NCI-H2196 treated with DMSO at 0.1 percent for 48 hours (cell line): ENCODE data around the gene CYBA.
"Not testable (repeated sequence)": the region's sequence is repeated elsewhere in the genome, so short reads cannot be mapped to it uniquely, and the experiment has no call there.

Experiments
- DNase-seq: peaks from one replicate; lab custom pipeline; 2025; ENCODE audit not compliant: unreplicated experiment; lab: John Stamatoyannopoulos, UW

Gene CYBA

DNA sequence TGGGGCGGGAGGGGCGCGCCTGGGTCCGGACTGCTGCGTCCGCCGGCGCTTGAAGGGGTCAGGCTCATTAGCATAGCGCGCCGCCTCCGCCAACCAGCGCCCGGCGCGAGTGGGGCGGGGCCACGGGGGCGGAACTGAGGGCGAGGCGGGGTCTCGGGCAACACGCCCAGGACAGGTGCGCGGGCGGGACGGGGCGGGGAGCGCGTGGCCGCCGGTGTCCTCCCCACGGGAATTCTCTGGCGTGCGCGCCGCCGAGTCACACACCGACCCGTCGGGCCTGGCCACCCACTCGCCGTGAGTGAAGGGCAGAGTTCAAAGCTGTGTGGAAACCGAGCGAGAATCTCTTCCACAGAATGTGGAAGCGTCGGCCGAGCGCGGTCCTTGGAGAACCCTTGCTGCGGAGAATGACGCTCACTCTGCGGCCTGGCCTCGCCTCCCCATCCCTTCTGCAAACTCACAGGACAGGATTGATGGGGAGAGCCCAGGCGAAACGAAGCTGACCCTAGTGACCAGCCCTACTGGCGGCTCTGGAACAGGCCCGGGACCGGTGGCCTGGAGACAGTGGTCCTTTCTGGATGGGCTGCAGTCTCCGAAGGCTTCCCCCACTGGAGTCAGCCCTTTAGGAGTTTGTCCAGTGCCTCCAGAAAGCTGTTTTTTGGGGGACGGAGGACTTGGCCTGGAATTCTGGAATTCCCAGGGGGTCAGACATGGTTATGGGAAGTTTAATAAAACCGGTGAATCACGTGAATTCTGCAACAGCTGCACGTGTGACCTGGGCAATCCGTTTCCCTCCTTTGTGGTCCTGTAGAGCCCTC lies 35.8 kb upstream of the CYBA start, which contains the start of gene SNAI3:
Gene SNAI3, minus strand, starts transcription at position 69 of the 815 bp plus-strand sequence. CDS start 101 bp downstream, outside the sequence.
- peak; percentile 50 for DNase-seq

DNA sequence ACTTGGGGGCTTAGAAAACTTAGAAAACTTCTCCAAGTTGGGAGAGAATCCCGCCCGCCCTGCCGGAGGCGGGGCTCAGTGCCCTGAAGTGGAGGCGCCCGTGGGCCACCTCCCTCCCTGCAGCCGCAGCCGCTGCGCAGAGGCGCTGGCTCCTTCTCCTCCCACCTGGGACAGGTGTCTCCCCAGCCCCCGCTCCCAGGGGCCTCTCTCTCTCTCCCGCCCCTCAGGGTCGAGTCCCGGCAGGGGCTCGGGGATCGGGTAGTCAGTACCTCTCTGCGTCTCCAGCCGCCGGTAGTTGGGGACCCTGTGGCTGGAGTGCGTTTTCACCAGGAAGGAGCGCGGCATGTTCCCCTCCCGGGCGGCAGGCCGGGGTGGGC lies 35.2 kb upstream of the CYBA start:
- peak; percentile 50 for DNase-seq

DNA sequence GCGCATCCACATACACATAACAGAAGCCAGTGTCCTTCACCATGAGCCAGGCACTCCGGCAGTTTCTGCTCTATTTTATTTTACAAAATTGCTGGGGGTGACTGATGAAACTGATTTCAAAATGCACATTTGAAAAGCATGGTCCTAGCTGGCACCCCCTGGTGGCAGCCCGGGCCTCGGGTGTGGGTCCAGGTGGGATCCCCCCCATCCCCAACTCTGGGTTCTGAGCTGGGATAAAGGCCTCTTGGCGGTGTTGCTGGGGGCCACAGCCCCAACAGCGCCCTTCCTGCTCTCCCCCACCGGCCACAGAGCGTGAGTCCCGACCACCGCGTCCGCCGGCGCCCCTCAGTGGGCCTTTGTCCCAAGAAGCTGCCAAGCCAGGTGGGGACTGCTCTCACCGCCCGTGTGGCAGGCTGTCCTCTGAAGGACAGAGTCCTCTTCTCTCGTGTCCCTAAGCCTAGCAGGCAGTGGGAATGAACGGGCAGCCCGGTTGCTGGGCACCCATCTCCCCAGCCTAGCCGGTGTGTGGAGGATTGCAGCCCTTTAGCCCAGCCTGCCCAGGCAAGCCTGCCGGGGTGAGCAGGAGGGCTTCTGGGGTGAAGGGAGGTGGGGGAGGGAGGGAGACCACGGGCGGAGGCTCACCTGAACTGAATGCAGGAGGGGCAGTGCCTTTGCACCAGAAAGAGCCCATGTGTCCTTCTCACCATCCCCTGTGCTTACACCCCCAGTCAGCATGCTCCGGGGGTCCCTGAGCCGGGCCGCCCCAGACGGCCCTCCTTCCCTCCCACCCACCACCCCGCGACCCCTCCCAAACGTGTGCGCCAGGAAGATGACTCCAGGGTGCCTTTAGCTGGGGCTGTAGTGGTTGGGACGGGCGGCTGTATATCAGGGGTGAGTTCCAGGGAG lies 34.6 kb upstream of the CYBA start:
- DNase-seq: no peak

DNA sequence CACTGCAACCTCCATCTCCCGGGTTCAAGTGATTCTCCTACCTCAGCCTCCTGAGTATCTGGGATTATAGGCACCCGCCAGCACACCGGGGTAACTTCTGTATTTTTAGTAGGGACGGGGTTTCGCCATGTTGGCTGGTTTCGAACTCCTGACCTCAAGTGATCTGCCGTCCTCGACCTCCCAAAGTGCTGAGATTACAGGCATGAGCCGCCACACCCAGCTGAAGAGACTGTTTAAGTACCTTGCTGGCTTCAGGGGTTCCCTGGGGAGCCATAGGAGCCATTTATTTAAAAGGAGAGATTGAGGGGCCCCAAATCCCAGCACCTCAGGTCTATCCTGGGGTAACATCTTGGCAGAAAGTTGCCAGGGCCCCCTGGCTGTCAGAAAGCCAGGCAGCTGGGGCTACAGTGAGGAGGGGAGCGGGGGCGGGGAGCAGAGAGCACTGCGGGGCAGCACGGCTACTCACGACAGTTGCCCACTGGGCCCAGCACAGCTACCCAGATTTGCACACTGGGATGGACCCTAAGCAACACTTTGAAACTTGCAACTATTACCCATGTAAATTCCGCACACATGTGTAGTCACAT lies 33.8 kb upstream of the CYBA start:
- no peak for DNase-seq

DNA sequence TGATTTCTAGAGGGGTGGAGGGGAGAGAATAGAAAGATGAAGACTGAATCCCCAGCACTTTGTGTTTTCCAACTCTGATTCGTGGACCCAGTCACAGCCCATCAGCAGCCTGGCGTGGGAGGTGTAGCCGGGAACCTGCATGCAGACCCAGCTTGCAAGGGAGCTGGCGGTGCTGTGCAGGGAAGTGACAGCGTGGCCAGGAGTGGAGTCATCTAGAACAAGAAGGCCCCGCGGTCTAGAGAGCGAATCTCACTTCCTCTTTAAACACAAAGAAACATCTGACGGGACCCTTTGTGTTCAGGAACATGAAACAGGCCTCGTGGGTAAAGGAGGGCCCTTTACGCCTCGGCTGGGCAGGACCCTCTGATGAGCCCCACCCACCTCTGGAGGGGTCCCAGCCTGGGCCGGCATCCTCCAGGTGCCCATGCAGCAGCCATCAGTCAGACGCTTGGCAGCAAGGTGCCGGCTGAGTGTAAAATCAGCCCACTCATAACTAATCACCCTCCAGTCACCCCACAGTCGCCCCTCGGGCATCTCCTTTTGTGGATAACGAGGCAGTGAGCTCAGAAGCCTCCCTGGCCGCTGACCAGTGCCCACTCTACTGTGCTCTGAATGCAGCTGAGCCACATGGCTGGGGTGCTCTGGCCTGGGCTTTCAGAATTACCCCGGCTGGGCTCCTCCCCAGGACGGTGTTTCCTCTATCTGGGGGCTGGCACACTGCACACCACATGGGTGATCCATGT lies 31.0 kb upstream of the CYBA start:
- no peak for DNase-seq

DNA sequence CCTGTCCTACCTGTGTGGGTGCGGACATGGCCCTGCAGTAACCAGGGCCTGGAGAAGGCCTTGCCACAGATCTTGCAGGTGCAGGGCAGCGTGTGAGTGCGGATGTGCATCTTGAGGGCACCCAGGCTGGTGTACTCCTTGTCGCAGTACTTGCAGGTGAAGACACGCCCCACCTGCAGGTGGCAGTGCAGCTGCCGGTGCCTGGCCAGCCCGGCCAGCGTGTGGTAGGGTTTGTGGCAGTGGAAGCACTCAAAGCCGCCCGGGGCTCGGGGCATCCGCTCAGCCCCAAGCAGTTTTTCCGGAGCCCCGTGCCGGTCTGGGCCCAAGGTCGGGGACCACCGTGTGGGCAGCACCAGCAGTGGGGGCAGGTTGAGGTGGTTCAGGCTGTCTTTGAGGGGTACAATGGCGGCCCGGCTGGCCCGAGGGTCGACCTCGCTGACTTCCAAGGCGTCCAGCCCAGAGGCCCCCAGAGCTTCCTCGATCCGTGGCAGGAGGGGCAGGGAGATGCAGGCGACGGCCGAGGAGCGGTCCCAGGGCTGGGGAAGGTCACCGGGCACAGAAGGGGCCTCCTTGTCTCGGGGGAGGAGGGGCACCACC lies 30.3 kb upstream of the CYBA start:
- DNase-seq: no peak

DNA sequence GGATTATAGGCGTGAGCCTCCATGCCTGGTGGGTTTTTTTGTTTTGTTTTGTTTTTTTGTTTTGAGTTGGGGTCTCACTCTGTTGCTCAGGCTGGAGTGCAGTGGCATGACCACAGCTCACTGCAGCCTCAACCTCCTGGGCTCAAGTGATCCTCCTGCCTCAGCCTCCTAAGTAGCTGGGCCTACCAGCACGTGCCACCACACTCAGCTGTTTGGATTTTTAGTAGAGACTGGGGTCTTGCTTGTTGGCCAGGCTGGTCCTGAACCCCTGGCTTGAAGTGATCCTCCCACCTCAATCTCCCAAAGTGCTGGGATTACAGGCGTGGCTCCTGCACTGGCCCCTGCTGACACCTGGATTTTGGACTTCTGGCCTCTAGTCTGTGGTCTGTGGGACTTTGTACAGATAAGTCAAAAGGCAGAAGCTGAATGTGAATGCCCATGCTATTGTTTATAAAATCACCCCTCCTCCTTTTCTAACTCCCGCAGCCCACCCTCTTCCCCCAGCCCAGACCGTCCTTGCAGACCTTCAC lies 29.8 kb upstream of the CYBA start:
- DNase-seq: no peak

DNA sequence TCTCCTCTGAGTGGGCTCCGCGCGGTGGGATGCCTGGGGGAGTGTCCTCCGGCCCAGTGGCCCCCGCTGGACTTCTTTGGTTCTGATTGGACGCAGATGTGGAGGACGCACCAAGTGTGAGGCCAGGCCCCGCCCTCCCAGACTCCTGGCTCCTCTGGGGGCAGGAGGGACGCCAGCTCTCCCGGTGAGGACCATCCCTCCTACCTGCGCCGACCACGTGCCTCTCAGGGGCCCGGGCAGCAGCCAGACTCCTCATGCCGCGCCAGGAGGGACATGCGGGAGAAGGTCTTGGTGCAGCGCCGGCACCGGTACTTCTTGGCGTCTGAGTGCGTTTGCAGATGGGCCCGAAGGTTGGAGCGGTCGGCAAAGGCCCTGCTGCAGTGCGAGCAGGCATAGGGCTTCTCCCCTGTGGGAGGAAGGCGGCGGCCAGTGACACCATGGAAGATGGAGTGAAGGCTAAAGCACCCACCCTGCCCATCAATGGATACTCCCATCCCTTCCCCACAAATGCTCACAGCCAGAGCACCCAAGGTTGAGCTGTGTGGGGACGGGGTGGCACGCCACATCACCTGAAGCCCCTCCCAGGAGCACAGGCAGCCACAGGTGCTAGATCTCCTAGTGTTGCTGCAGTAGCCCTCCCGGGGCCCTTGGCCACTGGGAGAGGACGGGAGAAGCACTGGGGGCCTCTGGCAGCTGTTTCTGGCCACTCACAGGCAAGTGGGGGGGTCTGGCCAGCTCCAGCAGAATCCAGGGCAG lies 27.5 kb upstream of the CYBA start:
- DNase-seq: no peak

DNA sequence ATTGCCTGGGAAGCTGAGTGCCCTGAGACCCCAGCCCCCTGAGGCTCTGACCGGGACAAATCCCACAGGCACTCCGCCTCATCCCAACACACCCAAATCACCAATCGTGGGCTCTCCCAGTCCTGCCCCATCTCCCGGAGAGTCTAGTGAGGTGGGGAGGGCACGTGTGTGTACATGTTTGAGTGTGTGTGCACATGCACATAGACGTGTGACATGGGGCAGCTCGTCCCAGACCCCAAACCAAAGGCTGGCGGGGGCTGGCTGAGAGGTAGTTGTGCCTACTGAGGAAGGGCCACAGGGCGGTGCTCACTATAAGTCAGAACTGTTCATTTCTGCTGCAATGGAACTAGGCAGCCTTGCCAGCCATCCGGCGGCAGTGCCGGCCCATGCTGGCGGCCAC lies 26.9 kb upstream of the CYBA start:
- no peak for DNase-seq

DNA sequence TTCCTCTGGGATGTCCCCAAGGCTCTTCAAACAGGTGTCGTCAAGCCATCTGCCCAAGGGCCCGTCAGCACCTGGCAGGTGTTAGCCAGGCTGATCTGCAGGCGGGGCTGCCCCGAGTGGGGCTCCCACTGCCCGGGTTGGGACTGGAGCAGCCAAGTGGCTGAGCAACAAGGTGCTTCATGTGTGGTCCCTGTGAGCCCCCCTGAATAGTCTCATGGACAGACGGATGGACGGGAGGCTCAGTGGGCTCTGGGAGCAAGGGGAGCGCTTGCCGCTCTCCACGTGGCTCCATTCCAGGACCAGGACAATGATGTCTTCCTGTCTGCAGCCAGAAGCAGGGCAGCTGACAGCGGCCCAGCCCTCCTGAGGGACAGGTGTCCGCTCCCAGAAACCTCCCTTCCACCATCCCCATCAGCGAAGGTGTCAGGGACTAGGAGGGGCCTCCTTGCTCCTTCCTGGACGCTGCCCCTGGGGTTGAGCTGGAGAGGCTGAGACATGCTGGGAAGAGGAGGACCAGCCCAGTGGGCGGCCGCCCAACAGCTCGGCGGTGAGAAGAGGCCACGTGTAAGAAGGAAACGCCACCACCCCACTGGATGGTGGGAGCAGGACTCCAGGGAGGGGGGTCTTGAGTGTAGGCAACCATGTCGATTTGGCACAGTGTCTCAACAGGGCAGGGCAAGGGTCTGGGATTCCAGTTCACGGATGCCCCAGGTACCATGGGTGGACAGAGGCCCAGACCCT lies 25.8 kb upstream of the CYBA start:
- no peak for DNase-seq

DNA sequence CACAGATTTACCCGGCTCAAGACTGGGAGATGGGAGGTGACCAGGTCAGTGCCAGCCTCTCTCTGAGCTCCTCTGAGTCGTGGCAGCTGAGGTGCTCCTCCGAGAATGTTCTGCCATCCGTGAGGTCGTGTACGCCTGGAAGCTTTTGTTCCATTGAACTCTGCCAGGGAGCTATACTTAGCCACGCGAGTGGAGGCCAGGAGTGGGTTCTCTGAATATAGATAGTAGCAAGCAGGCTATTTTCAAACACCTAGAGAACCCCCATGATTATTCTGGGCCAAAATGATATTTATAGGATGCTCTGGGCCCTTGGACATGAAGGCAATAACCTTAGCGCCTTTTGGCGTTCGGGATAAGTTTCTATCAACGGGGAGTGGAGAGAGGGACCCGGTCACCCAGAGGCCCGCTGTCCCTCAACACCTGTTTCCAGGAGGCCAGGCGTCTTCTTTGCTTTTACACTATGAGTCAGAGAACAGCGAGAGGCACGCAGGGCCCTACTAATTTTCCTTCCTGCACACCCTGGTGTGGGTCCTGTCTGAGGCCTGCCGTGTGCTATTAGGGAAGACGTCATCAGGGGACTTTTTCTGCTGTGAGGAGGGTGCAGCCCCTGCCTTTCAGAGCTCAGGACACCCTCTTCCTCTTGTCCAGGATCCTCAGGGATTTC lies 23.0 kb upstream of the CYBA start:
- DNase-seq: no peak

DNA sequence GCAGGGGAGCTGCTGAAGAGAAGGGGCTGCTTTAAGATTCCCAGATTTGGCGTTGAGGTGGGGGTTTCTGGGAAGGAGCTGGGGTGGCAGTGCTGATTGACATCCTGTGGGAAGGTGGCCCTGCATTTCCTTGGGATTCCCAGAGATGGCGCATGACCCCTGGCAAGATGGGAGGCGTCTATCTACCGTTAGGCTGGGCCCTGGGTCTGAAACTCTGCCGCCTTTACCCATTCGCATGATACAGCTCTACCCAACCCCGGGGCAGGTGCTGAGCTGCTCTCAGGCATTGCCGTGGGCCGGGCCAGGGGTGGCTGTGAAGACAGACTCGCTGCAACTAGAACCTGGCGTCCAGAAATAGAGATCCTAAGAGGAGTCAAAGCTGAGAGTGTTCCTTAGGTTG lies 21.9 kb upstream of the CYBA start:
- no peak for DNase-seq

DNA sequence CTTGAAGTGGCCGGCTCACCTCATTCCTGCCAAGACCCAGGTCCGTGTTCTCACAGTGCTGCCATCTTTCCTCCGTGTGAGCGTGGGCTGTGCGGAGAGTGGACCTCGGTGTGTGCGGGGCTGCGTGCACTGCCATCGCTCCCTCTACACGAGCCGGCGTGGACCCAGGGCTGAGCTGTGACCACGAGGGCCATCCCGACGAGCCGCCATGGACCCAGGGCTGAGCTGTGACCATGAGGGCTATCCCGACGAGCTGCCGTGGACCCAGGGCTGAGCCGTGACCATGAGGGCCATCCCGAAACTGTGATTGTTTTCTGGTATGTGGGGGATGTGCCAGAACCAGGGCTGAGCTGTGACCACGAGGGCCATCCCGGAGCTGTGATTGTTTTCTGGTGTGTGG lies 21.0 kb upstream of the CYBA start:
- no peak for DNase-seq

DNA sequence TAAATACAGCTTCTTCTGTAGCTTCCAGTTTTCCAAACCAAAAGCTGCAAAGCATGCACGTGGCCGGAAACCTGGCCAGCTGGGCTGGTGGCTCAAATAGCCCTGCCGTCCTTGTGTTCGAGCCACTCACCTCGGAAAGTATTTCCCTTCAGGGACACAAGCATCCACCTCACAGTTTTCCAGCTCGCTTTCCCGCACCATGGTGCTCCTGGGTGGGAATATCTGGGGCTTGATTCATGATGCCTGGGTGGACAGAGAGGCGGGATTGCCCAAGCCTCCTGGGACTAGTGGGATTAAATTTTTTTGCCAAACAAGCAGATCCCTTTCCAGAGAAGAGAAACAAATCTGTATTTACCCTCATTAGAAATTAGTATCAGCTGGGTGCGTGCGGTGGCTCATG lies 19.1 kb upstream of the CYBA start:
- no peak for DNase-seq

DNA sequence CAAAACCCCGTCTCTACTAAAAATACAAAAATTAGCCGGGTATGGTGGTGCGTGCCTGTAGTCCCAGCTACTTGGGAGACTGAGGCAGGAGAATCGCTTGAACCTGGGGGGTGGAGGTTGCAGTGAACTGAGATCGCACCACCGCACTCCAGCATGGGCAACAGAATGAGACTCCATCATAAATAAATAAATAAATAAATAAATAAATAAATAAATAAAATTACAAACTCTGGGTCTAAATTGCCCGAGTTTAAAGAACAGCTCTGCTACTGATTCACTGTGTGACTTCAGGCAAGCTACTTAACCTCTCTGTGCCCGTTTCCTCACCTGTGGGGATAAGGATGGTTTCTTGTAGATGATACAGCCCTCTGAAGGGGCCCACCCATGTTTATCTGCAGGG lies 18.6 kb upstream of the CYBA start:
- DNase-seq: not testable (repeated sequence)

DNA sequence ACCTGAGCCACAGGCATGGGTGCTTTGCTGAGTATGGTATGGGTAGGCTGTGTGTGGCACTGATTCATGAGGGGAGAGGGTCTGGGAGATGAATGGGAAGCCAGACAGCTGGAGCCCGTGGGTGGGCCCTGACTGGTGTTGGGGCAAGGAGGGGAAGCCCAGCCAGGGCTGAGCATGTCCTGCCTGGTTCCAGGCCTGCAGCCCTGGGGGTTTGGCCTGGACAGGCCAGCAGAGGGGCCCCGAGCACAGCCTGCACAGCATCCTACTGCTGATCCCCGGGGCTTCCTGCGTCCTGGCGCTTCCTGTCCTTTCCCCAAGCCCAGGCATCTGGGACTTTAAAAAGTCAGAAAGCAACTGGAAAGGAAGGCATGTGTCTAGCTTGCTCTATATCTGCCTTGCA lies 16.6 kb upstream of the CYBA start:
- no peak for DNase-seq

DNA sequence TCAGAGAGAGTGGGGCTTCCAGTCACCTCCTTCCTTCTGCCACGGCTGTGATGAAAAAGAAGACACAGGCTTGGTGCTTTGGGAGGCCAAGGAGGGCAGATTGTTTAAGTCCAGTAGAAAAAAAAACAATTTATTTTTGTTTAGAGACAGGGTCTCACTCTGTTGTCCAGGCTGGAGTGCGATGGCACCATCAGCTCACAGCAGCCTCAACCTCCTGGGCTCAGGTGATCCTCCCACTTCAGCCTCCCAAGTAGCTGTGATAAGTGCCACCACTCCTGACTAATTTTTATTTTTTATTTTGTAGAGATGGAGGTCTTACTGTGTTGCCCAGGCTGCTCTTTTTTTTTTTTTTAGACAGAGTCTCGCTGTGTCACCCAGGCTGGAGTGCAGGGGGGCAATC lies 14.7 kb upstream of the CYBA start:
- no peak for DNase-seq

DNA sequence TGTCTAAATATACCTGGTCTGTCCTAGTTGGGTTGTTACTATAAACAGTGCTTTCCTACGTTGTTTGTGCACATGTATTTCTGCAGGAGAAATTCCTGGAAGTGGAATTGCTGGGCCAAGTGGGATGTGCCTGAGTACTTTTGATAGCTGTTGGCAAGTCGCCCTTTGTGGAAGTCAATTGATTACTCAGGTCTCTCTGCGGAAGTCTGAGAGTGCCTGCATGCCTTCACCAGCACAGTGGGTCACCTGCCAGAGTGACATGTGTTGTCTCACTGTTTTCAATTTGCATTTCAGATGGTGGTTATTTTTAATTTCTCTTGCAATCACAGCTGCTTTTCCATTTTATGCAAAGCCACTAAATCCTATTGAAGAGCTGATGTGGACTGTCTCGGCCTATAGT lies 14.3 kb upstream of the CYBA start:
- DNase-seq: no peak
